Hepatic stellate cell (primary cell): Measurements from ENCODE around the gene ZCCHC14.

ENCODE experiments used
- DNase-seq: peaks from one replicate; pipeline ENCODE4 v3.0.0; 2011; ENCODE audit warnings: low spot score

The ZCCHC14 gene

DNA sequence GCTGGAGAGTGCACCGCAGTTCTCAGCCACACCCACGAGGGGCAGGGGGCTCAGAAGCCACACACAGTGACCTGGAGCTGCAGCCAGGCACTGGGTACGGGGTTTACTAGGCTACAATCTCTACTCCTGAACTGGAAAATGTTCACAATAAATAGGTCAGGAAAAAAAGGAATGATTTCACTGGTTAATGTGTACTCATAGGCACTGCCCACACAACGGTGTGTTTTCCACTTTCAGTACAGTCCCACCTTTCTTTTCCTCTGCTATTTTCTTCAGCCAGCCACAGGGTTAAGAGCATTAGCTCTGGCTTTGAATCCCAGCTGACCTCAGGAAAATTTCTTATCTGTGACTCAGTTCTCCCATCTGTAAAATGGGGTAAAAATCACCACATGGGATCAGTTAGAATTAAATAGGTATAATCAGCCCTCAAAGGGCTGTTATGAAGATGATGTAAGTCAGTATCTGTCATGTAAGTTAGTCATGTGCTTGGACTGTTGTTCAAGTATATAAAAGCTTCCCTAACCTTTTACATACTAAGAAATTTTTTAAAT is 35.7 kb downstream of the ZCCHC14 start:
- no peak for DNase-seq

GRCh38 chr16:87454391-87454790 is 38.4 kb downstream of the ZCCHC14 start:
- DNase-seq, result no peak

GRCh38 chr16:87453326-87453725 is 39.5 kb downstream of the ZCCHC14 start:
- DNase-seq, result no peak

DNA sequence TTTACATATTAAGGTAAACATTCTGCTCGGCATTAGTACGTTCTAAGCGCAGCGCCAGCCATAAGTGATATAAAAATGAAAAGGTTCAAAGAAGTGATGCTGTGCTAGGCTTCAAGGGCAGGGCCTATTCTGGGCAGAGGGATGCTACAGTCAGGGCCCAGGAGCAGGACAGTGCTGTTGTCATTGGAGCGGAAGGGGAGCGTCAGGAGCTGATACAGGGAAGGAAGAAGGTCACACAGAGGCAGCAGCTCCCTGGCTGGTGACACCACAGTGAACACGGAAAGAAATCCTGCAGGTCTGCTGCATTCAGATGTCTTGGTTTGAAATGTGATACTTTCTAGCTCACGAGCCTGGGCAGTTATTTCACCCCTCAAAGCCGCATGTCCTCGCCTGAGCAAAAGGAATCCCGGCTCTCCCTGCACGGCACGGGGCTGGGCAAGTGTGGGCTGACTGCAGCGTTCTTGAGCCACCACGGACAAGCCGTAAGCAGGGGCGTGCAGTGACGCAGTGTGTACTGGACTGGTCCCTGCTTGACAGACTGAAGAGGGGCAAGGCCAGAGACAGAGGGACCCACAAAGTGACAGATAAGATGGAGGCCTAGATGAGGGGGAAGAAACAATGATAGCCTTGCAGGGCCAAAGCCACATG is 41.1 kb downstream of the ZCCHC14 start:
- DNase-seq, result no peak

- DNase-seq, result no peak
These were observed 44.0 kb downstream of the ZCCHC14 start for GRCh38 chr16:87448866-87449265.

DNA sequence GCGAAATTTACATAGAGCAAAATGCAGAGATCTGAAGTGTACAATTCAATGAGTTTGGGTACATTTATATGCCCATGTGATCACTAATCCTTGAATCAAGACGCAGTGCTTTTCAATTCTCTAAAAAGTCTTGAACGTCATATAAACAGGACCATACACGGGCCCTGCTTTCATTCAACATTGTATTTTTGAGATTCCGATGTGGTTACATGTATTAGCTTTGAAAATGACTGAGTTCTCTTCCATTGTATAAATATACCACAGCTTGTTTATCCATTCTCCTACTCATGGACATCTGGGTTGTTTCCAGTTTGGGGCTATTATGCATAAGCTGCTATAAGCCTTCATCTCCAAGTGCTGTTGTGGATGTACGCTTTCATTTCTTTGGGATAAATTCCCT is 45.5 kb downstream of the ZCCHC14 start:
- peak; percentile 70 for DNase-seq

- DNase-seq, result no peak
These were observed 46.3 kb downstream of the ZCCHC14 start for GRCh38 chr16:87446479-87446878.

- DNase-seq, result no peak
These were observed 47.3 kb downstream of the ZCCHC14 start for GRCh38 chr16:87445486-87445885.

GRCh38 chr16:87443964-87444363 is 48.9 kb downstream of the ZCCHC14 start:
- no peak for DNase-seq

DNA sequence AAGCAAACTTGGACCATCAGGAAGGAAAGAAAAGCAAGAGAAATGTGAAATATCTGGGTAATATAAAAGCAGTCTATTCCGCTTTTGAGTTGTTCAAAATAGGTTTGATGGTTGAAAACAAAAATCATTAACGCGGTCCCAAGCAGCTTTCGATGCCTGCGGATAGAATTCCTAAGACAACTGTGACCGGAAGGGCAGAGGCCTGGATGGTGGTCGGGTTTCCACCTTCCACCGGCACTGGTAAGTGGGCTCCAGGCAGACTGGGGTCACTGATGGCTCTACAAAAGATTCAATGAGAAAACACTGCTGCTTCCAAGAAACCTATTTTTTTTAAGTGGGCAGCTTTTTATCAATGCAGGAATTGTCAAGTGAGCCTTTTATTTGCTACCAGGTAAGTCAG is 49.8 kb downstream of the ZCCHC14 start:
- no peak for DNase-seq

GRCh38 chr16:87442581-87442966 is 50.2 kb downstream of the ZCCHC14 start:
- DNase-seq, result no peak

- no peak for DNase-seq
These were observed 50.8 kb downstream of the ZCCHC14 start for GRCh38 chr16:87441886-87442580.

- DNase-seq, result no peak
These were observed 52.9 kb downstream of the ZCCHC14 start for GRCh38 chr16:87439926-87440325.

DNA sequence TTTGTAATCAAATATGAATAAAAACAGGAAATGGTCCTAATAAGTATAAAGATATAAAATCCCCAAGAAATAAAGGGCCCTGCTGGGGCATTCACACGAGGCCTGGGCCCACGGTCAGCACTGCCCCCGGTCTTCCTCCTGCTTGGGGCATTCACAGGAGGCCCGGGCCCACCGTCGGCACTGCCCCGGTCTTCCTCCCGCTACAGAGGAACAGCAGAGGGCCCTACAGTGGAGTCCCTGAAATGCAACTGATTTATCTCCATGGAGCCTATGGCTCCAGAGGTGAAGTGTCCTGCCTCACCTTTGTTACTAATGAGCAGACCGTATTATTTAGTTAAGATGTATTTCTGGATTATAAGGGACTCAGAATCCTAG is 54.2 kb downstream of the ZCCHC14 start:
- DNase-seq, result no peak

DNA sequence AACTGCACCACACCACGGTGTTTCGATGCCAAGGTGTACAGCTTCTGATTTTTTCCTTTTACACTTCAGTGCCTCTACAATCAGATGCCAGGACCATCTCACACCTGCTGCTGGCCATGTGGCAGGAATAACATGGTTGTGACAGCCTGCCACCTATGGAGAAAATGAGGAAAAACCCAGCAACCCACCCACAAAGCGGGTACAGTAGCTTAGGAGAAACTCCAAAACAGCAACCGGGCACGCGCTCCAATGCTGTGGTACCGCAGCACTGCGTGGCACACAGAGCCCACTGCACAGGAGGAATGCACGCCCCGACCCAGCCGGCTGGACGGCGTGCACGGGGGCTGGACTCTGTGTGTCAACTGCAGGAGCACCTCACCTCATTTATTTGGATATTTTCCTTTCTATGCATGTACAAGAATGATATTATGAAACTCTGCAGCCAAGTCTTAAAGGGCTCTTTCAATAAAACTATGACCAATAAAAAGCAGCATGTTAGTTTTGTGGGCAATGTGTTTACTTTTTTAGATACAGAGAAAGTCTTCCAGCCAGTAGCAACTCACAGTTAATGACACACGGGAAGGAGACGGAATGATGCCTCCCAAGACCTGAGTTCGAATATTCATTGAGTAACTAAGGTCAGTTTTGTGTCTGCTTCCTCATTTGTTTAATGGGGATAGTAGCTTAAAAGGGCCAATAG is 54.8 kb downstream of the ZCCHC14 start:
- no peak for DNase-seq

- DNase-seq, result no peak
These were observed 55.5 kb downstream of the ZCCHC14 start for GRCh38 chr16:87437327-87437726.

GRCh38 chr16:87436225-87437172 is 56.3 kb downstream of the ZCCHC14 start:
- peak; percentile 40 for DNase-seq

GRCh38 chr16:87435372-87436224 is 57.2 kb downstream of the ZCCHC14 start:
- peak; percentile 75 for DNase-seq

DNA sequence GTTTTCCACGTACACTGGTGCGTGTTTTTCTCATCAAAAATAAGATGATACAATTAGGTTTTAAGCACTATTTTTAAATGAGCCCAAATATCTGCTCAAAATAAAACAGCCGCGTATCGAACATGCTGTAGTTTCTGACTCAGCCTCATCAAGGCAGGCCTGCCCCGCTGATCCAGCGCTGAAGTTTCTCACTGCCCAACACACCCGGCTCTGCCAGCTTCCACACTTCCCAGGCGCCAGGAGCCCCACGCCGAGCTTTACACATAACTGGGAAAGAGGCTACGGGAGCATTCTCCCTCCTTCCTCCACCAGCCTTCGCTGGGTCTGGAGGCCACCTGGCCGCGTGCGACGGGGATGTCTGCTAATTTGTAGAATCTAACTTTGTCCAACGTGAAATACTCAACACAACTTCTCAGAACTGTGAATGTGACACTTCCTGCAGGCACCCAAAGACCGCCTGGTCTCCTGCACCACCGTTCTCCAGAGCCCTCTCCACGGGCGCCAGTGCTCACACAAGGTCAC is 58.6 kb downstream of the ZCCHC14 start:
- DNase-seq, result no peak

- DNase-seq, result no peak
These were observed 60.4 kb downstream of the ZCCHC14 start for GRCh38 chr16:87432330-87432915.
